Measurements from ENCODE around the gene OR1F1.
"Not testable (repeated sequence)": the region's sequence is repeated elsewhere in the genome, so short reads cannot be mapped to it uniquely, and the experiment has no call there.

Gene OR1F1

GRCh38 chr16:3175157-3176093 is 12.6 kb upstream of the OR1F1 start:
- DNase-seq: no peak

GRCh38 chr16:3179651-3180050 is 8.4 kb upstream of the OR1F1 start:
- DNase-seq: no peak

- DNase-seq: no peak
Measured at GRCh38 chr16:3180445-3180878, 7.5 kb upstream of the OR1F1 start.

GRCh38 chr16:3182293-3182607 is 5.8 kb upstream of the OR1F1 start:
- not testable (repeated sequence) for DNase-seq

- no peak for DNase-seq
Measured at GRCh38 chr16:3182608-3183444, 5.2 kb upstream of the OR1F1 start.

- no peak for DNase-seq
Measured at GRCh38 chr16:3183445-3184139, 4.4 kb upstream of the OR1F1 start.

GRCh38 chr16:3186946-3187690 is 886 bp upstream of the OR1F1 start:
- DNase-seq: no peak

GRCh38 chr16:3188675-3188924 is 596 bp downstream of the OR1F1 start:
- no peak for DNase-seq

- DNase-seq: peak; percentile 49
Measured at GRCh38 chr16:3188925-3189825, 1.2 kb downstream of the OR1F1 start.

- DNase-seq: no peak
Measured at GRCh38 chr16:3189869-3190268, 1.9 kb downstream of the OR1F1 start.

- no peak for DNase-seq
Measured at GRCh38 chr16:3190949-3191353, 2.9 kb downstream of the OR1F1 start.

- no peak for DNase-seq
Measured at GRCh38 chr16:3192476-3193019, 4.5 kb downstream of the OR1F1 start.

- no peak for DNase-seq
Measured at GRCh38 chr16:3193221-3194212, 5.5 kb downstream of the OR1F1 start.

- no peak for DNase-seq
Measured at GRCh38 chr16:3194792-3195191, 6.8 kb downstream of the OR1F1 start.

- no peak for DNase-seq
Measured at GRCh38 chr16:3195975-3196374, 8.0 kb downstream of the OR1F1 start.

- DNase-seq: not testable (repeated sequence)
Measured at GRCh38 chr16:3197694-3198333, 9.8 kb downstream of the OR1F1 start.

- DNase-seq: no peak
Measured at GRCh38 chr16:3198334-3199072, 10.5 kb downstream of the OR1F1 start.

GRCh38 chr16:3202903-3203539 is 15.0 kb downstream of the OR1F1 start:
- no peak for DNase-seq
